Vagina (tissue), 2 donors: ENCODE results near the gene UACA.

ENCODE experiments used
- POLR2A ChIP-seq, 2 donors: fragments of 450-650 bp; IDR thresholded peaks; one replicate each; pipeline ENCODE4 v1.6.1; 2017; ENCODE audit warnings: antibody characterized with exemption in 2 of 2, mild to moderate bottlenecking in 2 of 2, moderate library complexity in 2 of 2
- POLR2AphosphoS5 ChIP-seq, 2 donors: sonication (generic); formaldehyde crosslinking; IDR thresholded peaks; one replicate each; pipeline ENCODE4 v1.9.0; 2017; ENCODE audit warnings: antibody characterized with exemption in 2 of 2, mild to moderate bottlenecking in 2 of 2, low read depth in 1 of 2; ENCODE audit not compliant: insufficient read depth in 1 of 2
- TF ChIP-seq, protein P1 (sequence below), 3 experiments: fragments of 450-650 bp in 2 of 3; fragments of 200-600 bp in 1 of 3; sonication (generic) in 1 of 3; IDR thresholded peaks; one replicate each; pipeline ENCODE4 v1.5.1; 2017 to 2019; ENCODE audit warnings: antibody characterized with exemption in 3 of 3, mild to moderate bottlenecking in 2 of 3, moderate library complexity in 2 of 3

DNA sequence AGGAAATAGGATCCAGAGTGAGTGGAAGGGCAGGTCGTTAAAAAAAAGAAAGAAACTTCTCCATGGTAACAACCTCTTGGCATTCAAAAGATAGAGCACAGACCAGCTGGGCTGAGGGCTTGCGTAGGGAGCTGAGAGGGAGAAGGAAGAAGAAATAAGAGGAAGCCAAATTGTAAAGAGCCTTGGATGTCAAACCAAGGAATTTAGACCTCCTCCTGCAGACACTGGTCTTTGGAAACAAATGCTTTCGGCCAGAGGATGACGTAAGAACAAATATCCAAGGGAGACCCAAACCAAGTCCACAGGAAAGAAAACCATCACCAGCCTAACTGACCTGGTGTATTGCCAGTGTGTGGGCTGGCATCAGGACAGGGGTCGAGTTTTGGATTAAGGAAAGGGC is 155.2 kb downstream of the UACA start:
- TF ChIP-seq, protein P1, sequence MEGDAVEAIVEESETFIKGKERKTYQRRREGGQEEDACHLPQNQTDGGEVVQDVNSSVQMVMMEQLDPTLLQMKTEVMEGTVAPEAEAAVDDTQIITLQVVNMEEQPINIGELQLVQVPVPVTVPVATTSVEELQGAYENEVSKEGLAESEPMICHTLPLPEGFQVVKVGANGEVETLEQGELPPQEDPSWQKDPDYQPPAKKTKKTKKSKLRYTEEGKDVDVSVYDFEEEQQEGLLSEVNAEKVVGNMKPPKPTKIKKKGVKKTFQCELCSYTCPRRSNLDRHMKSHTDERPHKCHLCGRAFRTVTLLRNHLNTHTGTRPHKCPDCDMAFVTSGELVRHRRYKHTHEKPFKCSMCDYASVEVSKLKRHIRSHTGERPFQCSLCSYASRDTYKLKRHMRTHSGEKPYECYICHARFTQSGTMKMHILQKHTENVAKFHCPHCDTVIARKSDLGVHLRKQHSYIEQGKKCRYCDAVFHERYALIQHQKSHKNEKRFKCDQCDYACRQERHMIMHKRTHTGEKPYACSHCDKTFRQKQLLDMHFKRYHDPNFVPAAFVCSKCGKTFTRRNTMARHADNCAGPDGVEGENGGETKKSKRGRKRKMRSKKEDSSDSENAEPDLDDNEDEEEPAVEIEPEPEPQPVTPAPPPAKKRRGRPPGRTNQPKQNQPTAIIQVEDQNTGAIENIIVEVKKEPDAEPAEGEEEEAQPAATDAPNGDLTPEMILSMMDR (IDR thresholded peaks at IDR 0.05), result no peak
- no peak for TF ChIP-seq POLR2AphosphoS5 (IDR thresholded peaks at IDR 0.05; ENCODE audit: insufficient read depth in 1 of 2, low read depth in 1 of 2)
- no peak for TF ChIP-seq POLR2A (IDR thresholded peaks at IDR 0.05)
